ENCODE measurements around the gene TOP3B. TPM values are rescaled to one million over a fixed set of nuclear protein-coding genes. Genes with fewer than 3 reads are reported as not detected.

Gene TOP3B
- polyA plus RNA-seq, 3 donors: 9.0 to 31.9 (median 9.5) TPM

DNA sequence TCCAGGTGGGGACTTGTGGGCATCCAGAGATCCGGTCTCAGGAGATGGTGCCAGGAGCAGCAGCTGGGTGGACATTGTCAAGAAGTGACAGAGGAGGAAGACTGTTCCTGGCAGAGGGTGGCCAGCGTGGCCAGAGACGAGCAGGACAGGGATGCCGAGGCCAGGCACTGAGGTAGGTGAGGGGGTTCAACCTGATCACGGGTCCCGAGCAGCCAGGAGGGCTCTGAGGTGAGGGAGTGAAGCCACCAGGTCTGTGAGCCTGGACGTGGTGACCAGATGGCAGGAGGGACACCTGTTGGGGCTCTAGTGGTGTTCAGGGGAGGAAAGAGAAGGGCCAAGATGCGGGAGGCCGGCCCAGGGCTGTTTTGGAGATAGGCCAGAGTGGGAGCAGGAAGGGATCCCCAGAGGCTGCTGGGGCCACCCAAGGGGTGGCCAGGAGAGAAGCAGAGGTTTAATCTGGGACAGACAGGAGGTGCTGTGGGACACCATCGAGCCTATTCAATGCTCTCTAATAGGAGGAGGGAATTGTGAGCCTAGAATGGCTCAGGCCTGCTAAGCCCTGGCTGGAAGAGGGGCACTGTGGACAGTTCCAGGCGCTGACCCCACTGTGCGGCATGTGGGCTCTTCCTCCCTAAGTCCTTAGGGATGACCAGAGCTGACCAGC lies 36.2 kb downstream of the TOP3B start:
- no peaks in the 10 kb centered on the region for H3K27me3 ChIP-seq (ENCODE audit: control insufficient read depth in 2 of 2, insufficient read depth in 2 of 2, low read length in 2 of 2)
- H3K79me2 ChIP-seq (ENCODE audit: insufficient read depth, low read length): peaks cover 78% of the 10 kb centered on the region
- Mint-ChIP-seq H3K36me3 (peaks cover 59 to 78% of the 10 kb centered on the region in 2 donors), H3K27me3 (ENCODE audit: low read depth in 3 of 3) (peaks cover 0 to 3% (median 0%) of the 10 kb centered on the region in 3 donors), H3K27ac (peak overlapping the region in 6 of 7 donors; percentile 28 to 71 (median 51)), H3K4me1 (peaks cover 72% of the 10 kb centered on the region), H3K9me3 (peaks cover 0 to 3% (median 0%) of the 10 kb centered on the region in 7 donors), H3K4me3 (no peak overlapping the region)
- no peaks in the 10 kb centered on the region for H3K9me3 ChIP-seq (replicated peaks in 1 of 2; ENCODE audit: control insufficient read depth in 1 of 2, insufficient read depth in 1 of 2, low read length in 2 of 2)
- no peak overlapping the region for H3K4me3 ChIP-seq (replicated peaks in 1 of 3; ENCODE audit: low read depth in 2 of 3, low read length in 3 of 3)
- WGBS (ENCODE audit: insufficient coverage): 84% methylated on average over 10 of the region's 12 CpGs
- no peak overlapping the region for H2AFZ ChIP-seq (ENCODE audit: insufficient read depth, low read depth, low read length, poor library complexity, severe bottlenecking)
- no peak overlapping the region for H3K4me2 ChIP-seq (replicated peaks; ENCODE audit: extremely low read depth, low read length, poor library complexity, severe bottlenecking)
- peaks cover 8% of the 10 kb centered on the region for H4K20me1 ChIP-seq (ENCODE audit: insufficient read depth, low read length)
- intact Hi-C loops (cut with micrococcal nuclease): no loop called here
- TF ChIP-seq, protein P1, sequence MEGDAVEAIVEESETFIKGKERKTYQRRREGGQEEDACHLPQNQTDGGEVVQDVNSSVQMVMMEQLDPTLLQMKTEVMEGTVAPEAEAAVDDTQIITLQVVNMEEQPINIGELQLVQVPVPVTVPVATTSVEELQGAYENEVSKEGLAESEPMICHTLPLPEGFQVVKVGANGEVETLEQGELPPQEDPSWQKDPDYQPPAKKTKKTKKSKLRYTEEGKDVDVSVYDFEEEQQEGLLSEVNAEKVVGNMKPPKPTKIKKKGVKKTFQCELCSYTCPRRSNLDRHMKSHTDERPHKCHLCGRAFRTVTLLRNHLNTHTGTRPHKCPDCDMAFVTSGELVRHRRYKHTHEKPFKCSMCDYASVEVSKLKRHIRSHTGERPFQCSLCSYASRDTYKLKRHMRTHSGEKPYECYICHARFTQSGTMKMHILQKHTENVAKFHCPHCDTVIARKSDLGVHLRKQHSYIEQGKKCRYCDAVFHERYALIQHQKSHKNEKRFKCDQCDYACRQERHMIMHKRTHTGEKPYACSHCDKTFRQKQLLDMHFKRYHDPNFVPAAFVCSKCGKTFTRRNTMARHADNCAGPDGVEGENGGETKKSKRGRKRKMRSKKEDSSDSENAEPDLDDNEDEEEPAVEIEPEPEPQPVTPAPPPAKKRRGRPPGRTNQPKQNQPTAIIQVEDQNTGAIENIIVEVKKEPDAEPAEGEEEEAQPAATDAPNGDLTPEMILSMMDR (IDR thresholded peaks at IDR 0.05): no peak
- no peak for DNase-seq
- H3K27ac ChIP-seq (ENCODE audit: low read depth in 1 of 2, low read length in 2 of 2): no peak overlapping the region
- H3K36me3 ChIP-seq (replicated peaks in 1 of 2; ENCODE audit: control insufficient read depth in 1 of 2, insufficient read depth in 2 of 2, low read length in 2 of 2): peaks cover 30 to 51% of the 10 kb centered on the region in 2 donors
- peaks cover 72 to 81% of the 10 kb centered on the region in 2 donors for H3K4me1 ChIP-seq (ENCODE audit: control insufficient read depth in 1 of 2, insufficient read depth in 2 of 2, low read length in 2 of 2)
- no peak overlapping the region for H3K9ac ChIP-seq (ENCODE audit: insufficient read depth, low read length, poor library complexity, severe bottlenecking)

- peaks cover 0 to 2% (median 0%) of the 10 kb centered on the region in 7 donors for H3K9me3 Mint-ChIP-seq
- peaks cover 80% of the 10 kb centered on the region for H3K79me2 ChIP-seq (ENCODE audit: insufficient read depth, low read length)
- H3K9ac ChIP-seq (ENCODE audit: insufficient read depth, low read length, poor library complexity, severe bottlenecking): no peak overlapping the region
- H3K9me3 ChIP-seq (replicated peaks in 1 of 2; ENCODE audit: control insufficient read depth in 1 of 2, insufficient read depth in 1 of 2, low read length in 2 of 2): no peaks in the 10 kb centered on the region
- H4K20me1 ChIP-seq (ENCODE audit: insufficient read depth, low read length): peaks cover 8% of the 10 kb centered on the region
- no peaks in the 10 kb centered on the region for H3K27me3 Mint-ChIP-seq (ENCODE audit: low read depth in 3 of 3)
- no peak overlapping the region for H2AFZ ChIP-seq (ENCODE audit: insufficient read depth, low read depth, low read length, poor library complexity, severe bottlenecking)
- WGBS (ENCODE audit: insufficient coverage): 97% methylated on average over 11 of the region's 13 CpGs
- peak overlapping the region in 1 of 2 donors; percentile 8 for H3K27ac ChIP-seq (ENCODE audit: low read depth in 1 of 2, low read length in 2 of 2)
- intact Hi-C loops (cut with micrococcal nuclease): no loop called here
- peaks cover 61 to 80% of the 10 kb centered on the region in 2 donors for H3K36me3 Mint-ChIP-seq
- no peak overlapping the region for H3K4me3 Mint-ChIP-seq
- DNase-seq: no peak
- H3K27me3 ChIP-seq (ENCODE audit: control insufficient read depth in 2 of 2, insufficient read depth in 2 of 2, low read length in 2 of 2): no peaks in the 10 kb centered on the region
- H3K36me3 ChIP-seq (replicated peaks in 1 of 2; ENCODE audit: control insufficient read depth in 1 of 2, insufficient read depth in 2 of 2, low read length in 2 of 2): peaks cover 35 to 57% of the 10 kb centered on the region in 2 donors
- H3K4me2 ChIP-seq (replicated peaks; ENCODE audit: extremely low read depth, low read length, poor library complexity, severe bottlenecking): no peak overlapping the region
- peak overlapping the region in 6 of 7 donors; percentile 17 to 71 (median 50) for H3K27ac Mint-ChIP-seq
- peaks cover 72 to 81% of the 10 kb centered on the region in 2 donors for H3K4me1 ChIP-seq (ENCODE audit: control insufficient read depth in 1 of 2, insufficient read depth in 2 of 2, low read length in 2 of 2)
- TF ChIP-seq, protein P1 (IDR thresholded peaks at IDR 0.05): no peak
- H3K4me3 ChIP-seq (replicated peaks in 1 of 3; ENCODE audit: low read depth in 2 of 3, low read length in 3 of 3): no peak overlapping the region
- H3K4me1 Mint-ChIP-seq: peaks cover 74% of the 10 kb centered on the region
These were observed 36.9 kb downstream of the TOP3B start for GRCh38 chr22:21945453-21946261.
